GM19328 (cell line): Measurements from ENCODE around the gene CHST3.

ENCODE experiments used
- ATAC-seq: cut with Tn5 transposase; IDR thresholded peaks from one replicate; pipeline ENCODE4 v1.9.1; 2021; ENCODE audit warnings: mild to moderate bottlenecking, moderate library complexity; ENCODE audit not compliant: unreplicated experiment

The CHST3 gene

GRCh38 chr10:72049969-72050781 lies 86.0 kb downstream of the CHST3 start:
- no peak for ATAC-seq

DNA sequence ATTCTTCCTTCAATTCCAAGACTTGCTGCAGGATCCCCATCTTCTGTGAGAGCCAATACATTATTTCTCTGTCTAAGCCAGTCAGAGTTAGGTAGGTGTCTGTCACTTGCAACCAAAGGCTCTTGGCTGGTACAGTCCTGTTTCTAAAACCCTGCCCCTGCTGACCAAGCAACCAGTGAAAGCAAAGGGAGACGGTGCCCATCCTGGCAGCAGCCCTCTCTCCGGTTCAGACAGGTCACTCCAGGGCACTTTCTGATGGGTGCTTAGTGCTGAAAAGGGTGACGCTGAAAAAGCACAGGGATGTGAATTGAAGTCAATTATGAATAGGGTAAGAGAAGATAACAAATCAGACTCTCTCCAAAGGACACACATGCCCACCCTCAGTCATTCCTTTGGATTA lies 86.7 kb downstream of the CHST3 start:
- ATAC-seq, result no peak

GRCh38 chr10:72053690-72054089 lies 89.5 kb downstream of the CHST3 start:
- no peak for ATAC-seq

- ATAC-seq, result no peak
Measured at GRCh38 chr10:72056113-72056512, 91.9 kb downstream of the CHST3 start.

GRCh38 chr10:72056932-72057751 lies 92.9 kb downstream of the CHST3 start:
- no peak for ATAC-seq

DNA sequence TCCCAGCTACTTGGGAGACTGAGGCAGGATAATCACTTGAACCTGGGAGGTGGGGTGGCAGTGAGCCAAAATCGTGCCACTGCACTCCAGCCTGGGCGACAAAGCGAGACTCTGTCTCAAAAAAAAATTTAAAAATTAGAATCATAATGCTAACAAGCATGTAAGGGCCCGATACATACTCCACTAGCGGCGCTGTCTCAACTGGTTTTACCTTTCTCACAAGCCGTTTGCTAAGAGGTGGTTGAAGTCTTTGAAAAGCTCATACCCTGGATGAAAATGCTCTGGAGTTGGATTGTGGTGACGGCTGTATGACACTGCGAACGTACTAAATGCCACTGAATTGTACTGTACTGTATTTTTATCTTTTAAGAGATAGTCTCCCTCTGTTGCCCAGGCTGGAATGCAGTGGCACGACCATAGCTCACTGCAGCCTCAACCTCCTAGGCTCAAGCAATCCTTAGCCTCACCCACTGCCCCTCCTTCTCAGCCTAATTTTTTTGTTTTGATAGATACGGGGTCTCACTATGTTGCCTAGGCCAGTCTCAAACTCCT lies 94.2 kb downstream of the CHST3 start:
- ATAC-seq, result no peak

DNA sequence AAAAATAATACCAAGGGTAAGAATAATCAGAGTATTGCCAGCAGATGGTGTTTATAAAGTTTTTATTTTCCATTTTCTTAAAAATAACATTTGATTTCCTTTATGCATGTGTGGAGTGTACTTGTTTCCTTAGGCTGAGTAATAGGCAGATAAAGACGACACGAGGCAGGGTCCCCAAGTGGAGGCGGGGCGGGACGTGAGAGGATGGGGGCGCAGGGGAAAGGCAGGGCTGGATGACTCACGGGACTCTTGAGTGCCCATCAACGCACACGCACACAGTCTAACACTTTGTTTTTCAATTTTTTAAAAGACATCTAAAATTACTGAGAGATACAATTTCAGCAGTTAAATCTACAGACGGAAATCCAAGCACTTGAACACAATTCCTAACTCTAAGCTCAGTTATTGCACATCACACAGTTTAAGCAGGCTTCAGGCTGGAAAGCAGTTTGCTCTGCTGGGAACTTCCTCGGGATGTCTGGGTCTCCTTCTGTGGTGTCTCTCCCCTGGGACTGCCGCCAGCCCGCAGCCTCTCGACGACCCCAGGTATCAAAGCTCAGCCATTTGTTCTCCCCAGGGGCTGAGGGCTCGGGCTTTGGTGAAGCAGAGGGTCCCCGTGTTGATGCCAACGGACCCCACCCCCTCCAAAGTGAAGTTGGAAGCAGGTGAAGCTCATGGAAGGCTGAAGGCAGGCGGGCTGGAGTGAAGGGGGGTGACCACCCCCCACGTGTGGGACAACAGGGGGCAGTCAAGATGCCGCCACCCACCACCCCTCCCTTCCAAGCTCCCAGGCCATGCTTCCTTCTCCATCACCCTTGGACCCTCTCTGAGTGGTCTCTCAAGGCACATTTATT lies 95.0 kb downstream of the CHST3 start:
- no peak for ATAC-seq

DNA sequence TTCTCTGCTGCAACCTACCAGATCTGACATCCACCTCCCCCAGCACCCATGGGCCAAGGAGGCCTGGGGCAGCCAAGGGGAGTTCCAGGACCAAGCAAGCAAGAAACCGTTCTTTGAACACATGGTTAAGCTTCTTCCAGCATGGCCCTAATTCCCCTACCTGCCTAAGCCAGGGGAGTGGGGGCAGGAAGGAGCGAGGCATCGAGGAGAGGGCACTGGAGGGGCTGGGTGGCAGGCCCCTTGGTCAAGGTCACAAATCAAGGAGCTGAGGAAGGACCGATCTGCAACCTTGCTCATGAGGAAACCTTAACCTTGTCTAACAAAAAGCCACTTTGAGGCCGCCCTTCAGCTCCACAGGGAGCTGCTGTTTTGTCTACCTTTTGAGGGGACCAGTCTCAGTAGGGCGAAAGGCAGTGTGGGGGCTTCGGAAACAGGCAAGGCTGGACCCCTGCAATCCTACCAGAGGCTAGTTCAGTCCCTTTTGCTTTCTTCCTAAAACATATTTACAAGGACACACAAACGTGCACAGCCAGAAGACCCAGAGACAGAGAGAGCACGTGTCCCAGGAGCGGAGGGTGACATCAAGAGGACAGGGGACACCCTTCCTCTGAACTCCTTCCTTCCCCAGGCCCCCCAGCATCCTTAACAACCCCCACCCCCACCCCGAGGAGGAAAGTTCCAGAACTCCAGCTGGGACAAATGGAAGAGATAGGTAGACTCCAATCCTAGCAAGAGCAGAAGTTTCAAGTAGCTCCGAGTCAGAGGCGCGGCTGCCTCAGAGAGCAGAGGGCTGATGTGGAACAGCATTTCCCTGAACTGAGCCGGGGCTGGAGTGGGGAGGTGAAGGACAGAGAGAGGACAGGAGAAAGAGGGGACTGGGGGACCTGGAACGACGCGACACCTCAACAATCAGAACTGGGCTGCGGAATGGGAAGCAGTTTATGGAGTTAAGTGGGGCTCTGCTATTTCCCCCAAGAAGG lies 95.9 kb downstream of the CHST3 start:
- ATAC-seq, result no peak

DNA sequence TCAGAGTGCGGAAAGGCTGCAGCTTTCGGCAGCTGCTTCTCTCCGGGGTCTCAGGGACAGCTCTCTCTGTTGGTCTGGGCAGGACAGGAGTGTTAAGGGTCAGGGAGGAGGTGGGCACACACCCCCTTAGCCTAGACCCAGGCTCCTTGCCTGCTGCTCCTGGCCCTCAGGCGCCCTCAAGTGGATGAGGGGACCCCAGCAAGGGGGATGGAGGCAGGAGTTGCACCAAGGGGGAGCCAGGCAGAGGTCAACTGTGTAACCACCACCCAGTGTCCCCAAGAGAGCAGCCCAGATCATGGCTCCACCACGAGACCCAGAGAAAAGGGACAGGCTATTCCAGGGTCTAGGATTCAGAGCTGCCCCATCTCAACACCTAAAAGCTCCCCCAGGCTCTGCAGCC lies 97.3 kb downstream of the CHST3 start:
- ATAC-seq, result no peak

GRCh38 chr10:72061930-72062329 lies 97.7 kb downstream of the CHST3 start:
- no peak for ATAC-seq

- no peak for ATAC-seq
Measured at GRCh38 chr10:72062382-72062781, 98.2 kb downstream of the CHST3 start.
